GM18909 (cell line): ENCODE measurements around the gene OR2H1.
"Not testable (repeated sequence)": the region's sequence is repeated elsewhere in the genome, so short reads cannot be mapped to it uniquely, and the experiment has no call there.

ENCODE experiments used
- ATAC-seq: cut with Tn5 transposase; IDR thresholded peaks from one replicate; pipeline ENCODE4 v1.9.1; 2021; ENCODE audit warnings: mild to moderate bottlenecking; ENCODE audit not compliant: unreplicated experiment, poor library complexity

Gene OR2H1

DNA sequence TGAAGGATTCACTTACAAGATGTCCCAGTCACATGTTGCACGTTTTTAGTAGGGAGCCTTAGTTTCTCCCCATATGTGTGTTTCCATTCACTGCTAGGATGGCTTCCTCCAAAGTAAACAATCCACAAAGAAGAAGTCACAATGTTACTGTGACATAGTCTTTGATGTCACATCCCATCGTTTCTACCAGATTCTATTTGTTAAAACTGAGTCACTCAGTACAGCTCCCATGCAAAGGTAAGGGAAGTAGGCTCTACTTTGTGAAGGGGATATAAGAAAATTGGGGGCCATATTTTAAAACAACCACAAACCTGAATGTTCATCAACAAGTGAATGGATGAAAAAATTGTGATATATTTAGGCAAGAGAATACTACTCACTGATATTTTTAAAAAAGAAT, at the start of gene OR2H1, which contains the start of gene OR11A1:
Gene OR2H1, plus strand, starts transcription at position 185 of the 400 bp plus-strand sequence. CDS start 4,615 bp downstream, outside the sequence.
Gene OR11A1, minus strand, starts transcription at position 101 of the 400 bp plus-strand sequence. CDS start 29,430 bp downstream, outside the sequence.
- no peak for ATAC-seq

DNA sequence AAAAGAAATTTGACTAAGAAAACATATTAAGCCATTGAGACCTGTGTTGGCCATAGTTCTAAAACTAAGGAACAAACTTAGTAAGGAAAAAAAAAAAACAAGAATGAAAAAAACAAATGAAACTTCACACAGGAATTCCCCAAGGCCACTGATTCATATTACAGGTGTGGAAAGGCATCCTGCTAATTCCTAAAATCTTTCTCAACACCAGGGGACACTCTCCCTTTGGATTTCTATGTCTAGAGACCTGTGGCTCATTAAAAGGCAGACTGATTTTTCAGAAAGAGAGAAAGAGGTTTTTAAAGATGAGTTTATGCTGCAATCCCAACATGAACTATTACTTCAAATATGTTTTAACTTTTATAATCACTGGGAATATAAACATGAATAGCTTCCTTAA, 42.4 kb upstream of the OR2H1 start, which contains the start of gene OR12D1:
Gene OR12D1, plus strand, starts transcription at position 341 of the 400 bp plus-strand sequence.
- no peak for ATAC-seq

DNA sequence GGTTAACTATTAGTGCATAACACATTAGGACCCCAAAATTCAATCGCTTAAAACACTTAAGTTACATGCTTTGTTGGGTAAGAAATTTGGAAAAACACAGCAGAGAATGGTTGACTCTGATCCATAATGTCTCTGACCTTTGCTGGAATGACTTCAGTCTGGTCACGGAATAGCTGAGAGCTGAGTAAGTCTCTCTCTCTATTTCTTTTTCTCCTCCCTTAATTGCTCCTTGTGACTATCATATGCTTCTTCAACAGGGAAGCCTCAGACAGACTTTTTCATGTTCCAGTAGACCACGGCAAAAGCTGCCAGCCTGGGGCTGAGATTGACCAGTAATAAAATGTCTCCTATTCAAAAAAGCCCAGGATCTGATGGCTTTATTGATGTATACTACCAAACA, 37.4 kb upstream of the OR2H1 start:
- no peak for ATAC-seq

DNA sequence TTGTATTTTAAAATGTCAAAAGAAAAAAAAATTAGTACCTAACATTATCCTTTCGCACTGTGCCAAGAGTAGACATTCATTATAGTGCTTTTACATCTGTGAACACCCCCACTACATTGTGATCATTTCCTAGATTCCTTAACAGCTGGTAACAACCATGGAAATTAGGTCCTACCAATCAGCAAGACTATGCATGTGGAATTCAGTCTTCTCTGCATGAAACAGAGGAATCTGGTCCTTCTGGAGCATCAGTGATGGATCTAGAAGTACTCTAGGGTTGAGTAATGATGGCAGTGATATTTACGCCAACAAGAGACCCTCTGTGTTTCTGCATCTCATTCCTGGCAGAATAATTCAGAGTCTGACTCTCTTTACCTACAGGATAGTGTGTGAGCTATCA, 32.8 kb upstream of the OR2H1 start:
- no peak for ATAC-seq

DNA sequence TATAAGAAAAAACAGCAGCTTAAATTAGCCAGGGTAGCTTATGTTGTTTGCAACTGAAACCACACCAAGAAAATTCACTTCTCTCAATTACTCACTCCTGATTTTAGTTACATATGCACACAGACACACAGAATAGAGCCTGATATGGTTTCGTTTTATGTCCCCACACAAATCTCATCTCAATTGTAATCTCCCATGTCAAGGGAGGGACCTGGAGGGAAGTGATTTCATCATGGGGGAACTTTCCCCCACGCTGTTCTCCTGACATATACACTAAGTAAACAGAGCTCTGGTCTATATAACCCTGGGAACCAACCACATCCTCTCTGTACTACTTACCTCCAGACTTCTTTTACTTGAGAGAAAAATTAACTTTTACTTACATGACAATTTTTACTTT, 32.4 kb upstream of the OR2H1 start:
- no peak for ATAC-seq

DNA sequence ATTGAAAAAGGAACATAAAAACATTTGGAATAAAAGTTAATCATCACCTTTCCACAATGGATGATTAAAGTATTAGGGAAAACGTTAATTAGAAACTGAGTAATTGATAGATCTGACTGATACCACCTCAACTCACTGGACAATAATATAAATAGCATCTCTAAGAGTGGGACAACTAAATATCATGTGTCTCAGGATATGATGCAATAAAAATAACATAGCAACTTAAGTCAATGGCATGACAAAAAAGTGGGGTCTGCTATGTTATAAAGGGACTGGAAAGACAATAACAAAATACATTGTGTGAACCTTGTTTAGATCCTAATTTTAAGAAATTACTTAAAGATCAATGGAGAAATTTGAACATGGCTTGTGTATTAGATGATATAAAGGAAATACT, 31.9 kb upstream of the OR2H1 start:
- ATAC-seq = no peak

DNA sequence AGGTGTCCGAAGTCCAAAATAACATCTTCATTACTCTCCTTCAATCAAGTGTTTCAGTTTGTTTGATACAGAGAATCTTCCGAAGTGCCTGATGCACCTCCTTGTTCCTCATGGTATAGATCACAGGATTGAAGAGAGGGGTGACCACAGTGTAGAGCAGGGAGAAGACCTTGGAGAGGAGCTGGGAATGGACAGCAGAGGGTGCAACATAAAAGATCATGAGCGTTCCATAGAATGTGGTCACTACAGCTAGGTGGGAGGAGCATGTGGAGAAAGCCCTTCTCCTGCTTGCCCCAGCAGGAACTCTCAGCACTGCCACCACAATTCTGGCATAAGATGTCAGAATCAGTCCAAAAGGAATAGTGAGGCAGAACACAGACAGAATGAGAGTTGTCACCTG, 30.3 kb upstream of the OR2H1 start:
- ATAC-seq = no peak

DNA sequence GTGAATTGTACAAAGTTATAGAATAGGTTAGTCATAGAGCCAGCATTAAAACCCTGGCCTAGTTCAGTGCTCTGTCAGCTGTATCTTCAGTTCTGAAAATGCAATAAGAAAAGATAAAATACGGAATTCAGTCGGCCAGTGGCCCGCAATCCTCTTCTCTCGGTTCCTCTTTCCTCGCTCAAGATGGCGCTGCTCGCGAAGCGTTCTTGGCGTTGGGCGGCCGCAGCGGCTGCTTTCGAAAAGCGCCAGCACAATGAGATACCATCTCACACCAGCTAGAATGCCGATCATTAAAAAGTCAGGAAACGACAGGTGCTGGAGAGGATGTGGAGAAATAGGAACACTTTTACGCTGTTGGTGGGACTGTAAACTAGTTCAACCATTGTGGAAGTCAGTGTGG, 20.2 kb upstream of the OR2H1 start:
- not testable (repeated sequence) for ATAC-seq

DNA sequence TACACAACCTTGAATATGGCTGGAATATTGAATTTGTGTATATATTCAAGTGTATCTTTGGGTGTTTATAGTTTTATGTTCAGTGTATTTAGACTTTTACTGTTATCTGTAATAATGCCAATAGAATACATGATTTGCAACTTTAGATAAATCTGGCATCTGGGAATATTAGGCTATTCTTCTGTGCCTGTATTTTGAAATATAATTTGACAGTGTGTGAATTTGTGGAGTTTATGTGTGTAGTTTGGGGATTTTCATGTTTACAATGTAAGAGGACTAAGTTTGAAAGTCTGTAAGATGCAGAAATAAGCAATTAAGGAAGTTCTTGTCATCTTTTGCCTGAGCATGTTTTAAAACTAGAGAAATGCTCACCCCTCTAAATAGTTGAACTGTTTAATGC, 17.9 kb upstream of the OR2H1 start, which contains the start of gene OR10C1:
Gene OR10C1, plus strand, starts transcription at position 301 of the 400 bp plus-strand sequence. CDS start 710 bp downstream, outside the sequence.
- no peak for ATAC-seq

DNA sequence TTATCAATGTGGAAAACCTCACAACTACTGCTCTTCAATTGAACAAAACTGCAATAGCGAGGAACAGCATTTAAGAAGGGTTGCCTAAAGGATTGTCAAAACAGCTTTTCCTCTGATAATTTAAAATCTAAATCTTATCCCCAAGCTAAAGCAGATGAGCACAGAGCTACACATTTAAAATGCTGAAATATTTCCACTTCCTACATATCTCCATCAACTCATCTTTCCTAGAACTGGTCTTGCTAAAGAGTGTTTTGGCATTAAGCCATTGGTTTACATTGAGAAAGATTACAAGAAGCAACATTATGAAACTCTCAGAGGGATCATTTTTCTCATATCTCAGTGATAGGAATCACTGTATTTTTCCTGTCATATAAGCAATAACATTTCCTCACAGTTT, 14.2 kb upstream of the OR2H1 start:
- ATAC-seq = no peak

DNA sequence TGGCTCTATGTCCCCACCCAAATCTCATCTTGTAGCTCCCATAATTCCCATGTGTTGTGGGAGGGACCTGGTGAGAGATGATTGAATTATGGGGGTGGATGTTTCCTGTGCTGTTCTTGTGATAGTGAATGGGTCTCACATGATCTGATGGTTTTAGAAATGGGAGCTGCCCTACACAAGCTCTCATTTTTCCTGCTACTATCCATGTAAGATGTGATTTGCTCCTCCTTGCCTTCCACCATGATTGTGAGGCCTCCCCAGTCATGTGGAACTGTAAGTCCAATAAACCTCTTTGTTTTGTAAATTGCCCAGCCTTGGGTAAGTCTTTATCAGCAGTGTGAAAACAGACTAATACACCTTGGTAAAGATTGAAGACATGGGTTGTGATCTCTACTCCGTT, 12.9 kb upstream of the OR2H1 start:
- not testable (repeated sequence) for ATAC-seq

GRCh38 chr6:29447670-29448069, 9.3 kb upstream of the OR2H1 start:
- no peak for ATAC-seq

DNA sequence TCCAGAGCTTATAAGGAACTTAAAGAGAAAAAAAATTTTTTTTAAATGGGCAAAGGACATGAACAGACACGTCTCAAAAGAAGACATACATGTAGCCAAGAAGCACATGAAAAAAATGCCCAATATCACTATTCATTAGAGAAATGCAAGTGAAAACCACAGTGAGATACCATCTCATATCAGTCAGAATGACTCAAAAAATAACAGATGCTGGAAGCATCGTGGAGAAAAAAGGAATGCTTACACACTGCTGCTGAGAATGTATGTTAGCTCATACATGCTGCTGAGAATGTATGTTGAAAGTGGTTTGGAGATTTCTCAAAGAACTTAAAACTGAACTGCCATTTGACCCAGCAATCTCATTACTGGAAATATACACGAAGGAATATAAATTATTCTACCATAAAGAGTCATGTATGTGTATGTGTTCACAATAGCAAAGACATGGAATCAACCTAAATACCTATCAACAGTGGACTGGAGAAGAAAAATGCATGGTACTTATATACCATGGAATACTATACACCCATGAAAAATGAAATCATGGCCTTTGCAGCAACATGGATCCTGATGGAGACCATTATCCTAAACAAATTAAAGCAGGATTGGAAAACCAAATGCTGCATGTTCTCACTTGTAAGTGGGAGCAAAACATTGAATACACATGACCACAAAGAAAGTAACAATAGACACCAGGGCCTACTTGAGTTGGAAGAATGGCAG, 5.3 kb upstream of the OR2H1 start:
- ATAC-seq = no peak

DNA sequence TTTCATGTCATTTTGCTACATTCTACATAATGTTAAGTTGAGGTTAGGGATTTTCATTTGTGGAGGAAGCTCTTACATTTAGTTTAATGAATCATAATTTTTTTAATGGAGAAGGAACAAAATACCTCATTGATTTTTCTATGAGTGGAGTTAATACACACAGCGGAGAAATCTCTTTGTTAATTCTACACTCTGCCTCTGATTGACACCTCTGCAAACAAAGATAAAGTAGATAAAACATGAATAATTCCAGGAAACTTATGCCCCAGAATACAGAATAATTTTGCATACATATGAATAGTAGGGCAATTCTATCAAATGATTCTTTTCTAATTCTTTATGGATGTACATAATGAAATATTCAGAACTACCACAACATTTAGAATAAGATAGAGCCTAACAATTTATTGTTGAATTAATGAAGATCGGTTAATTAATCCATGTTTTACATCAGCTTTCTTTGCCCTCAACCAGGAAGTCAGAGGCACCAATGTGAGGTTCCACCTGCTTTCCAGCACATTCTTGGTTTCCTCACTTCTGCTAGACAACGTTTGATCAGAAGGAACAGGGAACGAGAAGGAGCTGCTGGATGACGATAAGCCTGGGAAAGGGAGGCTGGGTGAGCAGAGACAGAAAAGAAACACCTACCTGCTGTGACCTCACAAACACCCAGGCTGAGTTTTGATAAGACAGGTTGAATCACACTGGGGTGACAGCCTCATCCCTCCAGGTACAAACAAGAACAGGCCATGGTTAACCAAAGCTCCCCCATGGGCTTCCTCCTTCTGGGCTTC, 4.3 kb downstream of the OR2H1 start:
- no peak for ATAC-seq

- no peak for ATAC-seq
Observed at GRCh38 chr6:29462022-29462421, 5.1 kb downstream of the OR2H1 start.

- no peak for ATAC-seq
Observed at GRCh38 chr6:29465279-29465678, 8.3 kb downstream of the OR2H1 start.

DNA sequence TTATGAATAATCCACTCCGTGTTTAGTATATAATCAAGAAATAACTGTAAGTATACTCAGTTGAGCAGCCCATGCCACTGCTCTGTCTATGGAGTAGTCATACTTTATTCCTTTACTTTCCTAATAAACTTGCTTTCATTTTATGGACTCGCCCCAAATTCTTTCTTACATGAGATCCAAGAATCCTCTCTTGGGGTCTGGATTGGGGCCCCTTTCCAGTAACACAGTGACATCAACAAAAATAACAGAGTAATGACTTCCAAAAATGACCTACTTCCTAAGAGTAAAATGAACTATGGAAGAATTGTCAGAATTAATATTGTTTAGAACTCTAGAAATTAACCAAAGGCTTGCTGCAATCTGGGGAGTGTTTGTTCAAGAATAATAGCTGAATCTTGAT, 8.8 kb downstream of the OR2H1 start:
- no peak for ATAC-seq

GRCh38 chr6:29466241-29466640, 9.3 kb downstream of the OR2H1 start:
- no peak for ATAC-seq

GRCh38 chr6:29474996-29475395, 18.0 kb downstream of the OR2H1 start:
- ATAC-seq = no peak

- ATAC-seq = no peak
Observed at GRCh38 chr6:29477923-29478450, 21.0 kb downstream of the OR2H1 start.

DNA sequence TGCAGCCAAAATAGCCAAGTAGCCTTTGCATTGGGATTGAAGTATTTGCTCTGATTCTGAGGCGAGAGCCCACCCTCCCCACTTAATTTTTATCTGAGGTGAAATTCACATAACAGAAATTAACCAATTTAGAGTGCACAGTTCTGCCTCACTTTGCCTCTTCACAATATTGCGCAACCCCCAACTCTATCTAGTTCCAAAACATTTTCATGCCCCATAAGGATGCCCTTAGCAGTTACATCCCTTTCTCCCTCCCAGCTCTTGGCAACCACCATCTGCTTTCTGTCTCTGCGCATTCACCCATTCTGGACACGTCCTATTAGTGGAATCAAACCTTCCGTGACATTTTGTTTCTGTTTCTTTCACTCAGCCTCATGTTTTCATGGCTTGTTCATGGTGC, 21.8 kb downstream of the OR2H1 start:
- ATAC-seq = no peak
